GM21619 (cell line): ENCODE results near the gene CCK.

ENCODE experiments used
- ATAC-seq: cut with Tn5 transposase; IDR thresholded peaks from one replicate; pipeline ENCODE4 v1.9.1; 2021; ENCODE audit not compliant: unreplicated experiment

Gene CCK

DNA sequence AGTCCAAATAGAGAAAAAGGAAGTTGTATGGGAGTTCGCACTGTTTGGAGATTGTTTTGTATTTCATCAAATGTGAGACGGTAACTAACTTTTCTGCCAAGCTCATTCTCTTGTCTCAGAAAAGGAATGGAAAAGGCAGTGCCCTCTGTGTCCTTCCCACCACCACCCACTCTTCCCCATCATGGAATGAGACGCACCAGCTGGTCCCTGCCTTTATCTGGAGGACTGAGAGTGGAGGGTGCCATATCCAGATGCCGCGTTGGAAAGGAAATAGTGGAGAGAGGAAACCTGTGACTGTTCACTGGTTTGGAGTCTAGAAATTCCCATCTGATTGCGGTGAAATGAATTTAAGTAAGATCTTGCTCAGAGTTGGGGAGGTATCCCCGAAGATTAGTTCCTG lies 3.7 kb upstream of the CCK start:
- ATAC-seq: no peak

DNA sequence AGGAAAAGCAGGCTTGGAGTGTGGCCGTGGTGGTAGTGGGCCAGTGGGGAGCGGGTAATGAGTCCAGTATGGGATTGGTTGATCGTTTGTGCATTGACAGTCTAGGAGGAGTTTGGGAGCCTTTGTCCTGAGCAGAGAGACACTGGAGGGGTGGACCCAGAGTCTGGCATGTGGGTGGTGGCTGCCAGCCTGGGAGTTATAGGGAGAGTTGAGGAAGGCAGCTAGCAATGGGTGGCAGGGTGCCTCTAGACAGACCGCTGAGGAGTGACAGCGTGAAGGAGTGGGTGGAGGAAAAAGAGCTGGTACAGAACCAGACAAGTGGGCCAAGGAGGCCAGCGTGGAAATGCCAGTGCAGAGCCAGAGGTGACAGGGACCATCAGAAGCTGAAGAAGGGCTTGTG lies 1.9 kb upstream of the CCK start:
- no peak for ATAC-seq

DNA sequence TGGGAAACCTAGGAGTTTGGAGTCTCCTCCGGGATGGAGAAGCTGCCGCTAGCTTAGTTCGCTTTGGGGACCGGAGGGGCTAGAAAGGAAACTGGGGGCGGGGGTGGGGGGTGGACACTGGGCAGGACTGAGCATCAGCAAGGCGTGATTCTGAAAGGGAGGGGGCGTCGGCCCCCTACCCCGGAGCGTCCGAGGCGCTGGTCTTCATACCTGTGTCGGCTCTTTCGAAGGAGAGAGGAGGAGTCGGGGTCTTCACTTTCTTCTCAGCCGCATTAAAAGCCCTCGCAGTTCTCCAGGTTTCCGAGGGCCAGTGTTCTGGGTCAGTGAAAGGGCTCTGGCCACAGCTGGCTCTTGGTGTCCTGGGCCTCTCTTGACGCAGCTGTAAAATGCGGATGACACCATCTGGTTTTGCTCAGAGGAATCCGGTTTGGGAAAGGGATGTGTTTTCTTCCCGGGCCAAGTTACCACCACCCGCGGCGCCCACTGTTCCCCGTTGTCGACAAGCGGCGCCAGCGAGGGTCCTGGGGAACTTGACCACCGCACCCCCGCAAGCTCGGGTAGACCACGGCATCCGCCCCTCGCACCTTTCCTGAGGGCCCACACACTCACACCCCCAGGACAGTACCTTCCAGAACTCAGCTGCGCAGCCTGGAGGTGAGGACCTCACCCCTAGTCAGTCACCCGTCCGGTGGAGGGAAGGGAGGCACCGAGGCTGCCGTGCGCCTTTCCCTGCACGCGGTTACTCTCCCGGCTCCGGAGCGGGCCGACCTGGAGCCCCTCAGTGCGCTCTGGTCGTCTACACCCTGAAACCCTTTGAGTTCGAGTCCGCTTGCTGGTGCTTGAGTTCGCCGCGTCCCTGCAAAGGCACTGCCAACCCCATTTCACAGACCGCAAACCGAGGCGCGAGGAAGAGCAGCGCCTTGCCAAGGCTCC lies 660 bp downstream of the CCK start:
- ATAC-seq: no peak

DNA sequence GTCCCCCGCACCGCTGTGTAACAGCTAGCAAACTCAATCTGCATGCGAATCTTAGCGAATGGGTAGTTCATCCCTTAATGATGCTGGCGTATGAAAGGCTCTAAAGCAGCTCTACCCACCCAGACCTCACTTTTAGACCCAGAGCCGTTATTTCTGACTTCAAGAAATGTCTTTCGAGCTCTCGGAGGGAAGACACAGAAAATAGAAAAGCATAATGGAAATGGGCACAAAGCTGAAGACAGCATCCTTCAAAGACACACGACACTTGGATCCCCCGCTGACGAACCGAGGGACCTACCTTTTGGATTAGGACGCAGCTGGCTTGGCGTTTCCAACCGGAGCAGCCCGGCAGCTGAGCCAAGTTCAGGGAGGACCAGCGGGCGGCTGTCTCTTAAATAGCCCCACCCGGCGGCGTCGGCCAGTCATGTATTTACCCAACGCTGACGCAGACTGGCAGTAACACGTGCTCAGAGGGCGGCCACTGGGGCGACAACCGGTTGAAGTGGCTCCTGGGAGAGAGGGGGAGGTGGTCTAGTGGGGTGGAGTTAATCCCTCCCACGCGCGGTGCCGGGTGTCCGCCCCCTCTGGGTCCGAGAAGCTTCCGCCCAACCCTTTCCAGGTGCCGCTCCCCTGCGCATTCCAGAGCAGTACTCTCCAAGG lies 1.5 kb downstream of the CCK start:
- no peak for ATAC-seq

DNA sequence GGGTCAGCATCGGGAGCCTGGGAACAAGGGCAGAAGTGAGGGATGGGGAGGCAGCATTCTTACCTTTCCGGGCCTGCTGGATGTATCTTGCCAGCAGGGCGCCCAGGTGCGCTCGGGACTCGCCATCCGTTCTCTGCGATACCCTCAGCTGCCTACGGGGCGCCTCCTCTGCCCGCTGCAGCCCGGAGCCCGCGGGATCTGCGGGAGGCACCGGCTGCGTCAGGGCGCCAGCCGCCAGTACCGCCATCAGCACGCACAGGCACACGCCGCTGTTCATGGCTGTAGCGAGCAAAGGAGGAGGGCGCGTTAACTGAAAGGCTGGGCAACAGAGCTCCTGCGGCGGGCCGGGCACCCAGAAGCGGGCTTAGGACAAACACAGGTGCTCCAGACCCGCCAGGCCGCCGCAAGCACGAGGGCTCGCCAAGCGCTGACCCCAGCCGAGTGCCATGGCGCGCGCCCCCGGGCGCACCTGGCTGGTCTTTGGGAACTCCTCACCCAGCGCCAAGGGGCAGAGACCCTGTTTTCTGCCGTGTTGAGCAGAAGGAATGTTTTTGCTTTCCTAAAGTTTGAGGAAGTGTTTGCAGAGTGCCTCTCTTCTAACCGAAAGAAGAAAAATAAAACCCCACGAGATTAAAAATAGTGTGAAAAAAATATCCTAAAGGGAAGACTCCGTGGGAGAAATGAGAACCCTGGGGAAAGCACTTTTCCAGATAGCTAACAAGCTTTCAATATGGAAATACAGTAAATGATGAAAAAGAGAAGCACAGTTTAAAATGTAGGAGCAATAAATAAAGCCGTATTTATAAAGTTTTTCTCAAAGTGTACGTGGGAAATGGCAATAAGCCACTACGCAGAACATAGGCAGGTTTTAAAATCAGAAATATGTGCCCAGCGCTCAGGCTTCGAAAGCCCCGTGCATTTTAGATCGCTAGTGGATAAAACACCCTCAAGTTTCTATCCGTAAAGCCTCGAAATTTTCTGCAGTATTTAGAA lies 2.3 kb downstream of the CCK start:
- no peak for ATAC-seq

DNA sequence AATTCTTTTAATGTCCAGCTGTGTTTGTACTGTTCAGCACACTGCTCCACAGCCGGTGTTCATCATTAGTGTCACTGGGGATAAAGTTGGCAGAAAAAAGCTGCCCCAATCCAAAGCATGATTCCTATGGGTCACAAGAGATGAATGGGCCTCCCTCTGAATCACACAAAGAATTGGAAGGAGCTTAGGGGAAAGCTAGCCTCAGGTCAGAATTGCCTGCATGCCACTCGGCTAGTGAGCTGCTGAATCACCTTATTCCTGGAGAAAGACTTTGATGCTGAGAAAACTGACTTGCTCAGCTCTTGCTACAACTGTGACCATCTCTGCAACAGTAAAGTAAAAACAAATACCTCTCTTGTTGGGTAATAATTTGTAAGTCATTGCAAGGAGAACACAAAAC lies 3.5 kb downstream of the CCK start:
- ATAC-seq: no peak

DNA sequence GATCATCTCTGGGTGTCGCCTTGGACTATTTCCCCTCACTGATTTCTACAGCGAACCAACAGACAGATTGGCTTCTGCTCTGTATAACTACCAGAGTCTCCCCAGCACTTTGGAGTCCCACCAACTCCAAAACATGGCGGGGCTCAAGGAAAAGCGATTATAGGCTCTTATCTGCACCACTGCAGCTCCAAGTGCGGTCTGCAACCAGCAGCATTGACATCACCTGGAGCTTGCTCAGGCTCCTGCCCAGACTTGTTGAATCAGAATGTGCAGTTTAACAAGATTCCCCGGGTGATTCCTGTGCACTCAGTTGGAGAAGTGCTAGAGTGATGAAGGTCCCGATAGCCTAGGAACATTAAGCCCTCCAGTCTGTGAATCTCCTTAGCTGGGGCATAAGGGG lies 9.0 kb downstream of the CCK start:
- ATAC-seq: no peak

DNA sequence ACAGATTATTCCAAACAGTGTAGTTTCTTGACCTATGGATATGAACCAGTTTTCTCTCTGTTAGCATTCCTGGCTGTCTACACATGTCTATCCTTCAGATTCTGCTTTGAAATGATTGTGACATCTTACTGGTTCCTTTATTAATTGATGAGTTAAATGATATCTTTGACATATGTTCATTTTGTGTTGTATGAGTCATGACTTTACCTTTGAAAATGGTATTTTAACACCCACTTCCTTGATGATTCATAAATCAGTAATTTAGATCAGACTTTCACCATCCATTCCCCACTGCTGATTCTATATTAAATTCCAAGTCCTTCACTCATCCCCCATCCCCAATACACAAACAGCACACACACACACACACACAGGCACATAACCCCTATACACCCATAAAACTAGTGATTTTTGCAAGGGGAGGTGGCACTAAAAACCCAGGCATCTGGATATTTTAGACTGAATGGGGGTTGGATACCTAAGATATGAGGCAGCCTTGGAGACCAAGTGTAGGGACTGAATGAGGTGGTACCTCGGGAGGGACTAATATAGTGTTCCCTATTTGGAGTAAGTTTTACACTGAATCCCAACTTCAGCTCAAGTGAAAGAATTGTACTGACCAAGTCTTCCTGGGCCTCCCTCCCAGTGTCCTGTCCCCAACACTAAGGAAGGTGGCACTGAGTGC lies 9.7 kb downstream of the CCK start:
- no peak for ATAC-seq

DNA sequence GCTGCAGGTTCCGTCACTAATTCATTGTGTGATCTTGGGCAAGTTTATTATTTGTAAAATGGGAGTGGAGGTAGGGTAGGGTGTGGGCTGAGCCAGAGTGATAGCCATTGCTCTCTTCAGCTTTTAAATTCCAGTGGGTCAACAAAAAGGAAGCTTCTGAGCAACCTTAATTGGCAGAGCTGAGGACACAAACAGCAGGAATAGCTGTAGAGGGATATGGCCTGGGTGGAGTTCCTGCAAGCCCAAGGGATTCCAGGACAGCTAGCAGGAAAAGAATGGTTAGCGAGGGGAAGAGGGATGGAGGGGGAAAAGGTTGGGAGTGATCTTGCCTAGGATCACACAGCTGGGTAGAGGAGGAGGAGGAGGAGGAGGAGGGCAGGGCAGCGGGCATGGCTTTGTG lies 11.4 kb downstream of the CCK start:
- ATAC-seq: no peak

DNA sequence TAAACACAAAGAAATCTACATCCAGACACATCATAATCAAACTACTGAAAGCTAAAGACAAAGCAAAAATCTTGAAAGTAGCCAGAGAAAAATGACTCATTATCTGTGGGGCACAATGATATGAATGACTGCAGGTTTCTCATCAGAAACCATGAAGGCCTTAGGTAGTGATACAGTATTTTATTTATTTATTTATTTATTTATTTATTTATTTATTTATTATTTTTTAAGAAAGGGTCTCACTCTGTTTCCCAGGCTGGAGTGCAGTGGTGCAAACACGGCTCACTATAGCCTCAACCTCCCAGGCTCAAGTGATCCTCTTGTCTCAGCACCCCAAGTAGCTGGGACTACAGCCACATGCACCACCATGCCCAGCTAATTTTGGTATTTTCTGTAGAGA lies 15.2 kb downstream of the CCK start:
- no peak for ATAC-seq

DNA sequence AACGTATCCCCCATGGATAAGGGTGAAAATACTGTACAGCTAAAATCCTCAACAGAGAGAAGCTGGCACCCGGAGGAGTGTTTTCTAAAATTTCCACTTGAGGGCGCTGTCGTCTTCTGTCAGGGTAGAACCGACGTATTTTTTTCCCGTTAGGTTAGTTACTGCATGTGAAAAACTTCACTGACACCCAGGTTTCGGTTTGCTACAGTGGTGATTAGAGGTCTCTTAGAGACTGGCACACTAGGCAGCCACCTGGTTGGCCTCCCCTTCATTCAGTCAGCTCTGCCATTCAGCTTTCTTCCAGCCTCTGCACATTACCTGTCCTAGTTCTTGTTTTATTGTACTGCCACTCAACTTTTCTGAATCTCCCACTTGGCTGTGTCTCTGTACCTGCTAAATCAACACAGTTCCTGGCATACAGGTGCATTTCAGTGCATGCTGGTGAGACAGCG lies 18.4 kb downstream of the CCK start:
- ATAC-seq: no peak

DNA sequence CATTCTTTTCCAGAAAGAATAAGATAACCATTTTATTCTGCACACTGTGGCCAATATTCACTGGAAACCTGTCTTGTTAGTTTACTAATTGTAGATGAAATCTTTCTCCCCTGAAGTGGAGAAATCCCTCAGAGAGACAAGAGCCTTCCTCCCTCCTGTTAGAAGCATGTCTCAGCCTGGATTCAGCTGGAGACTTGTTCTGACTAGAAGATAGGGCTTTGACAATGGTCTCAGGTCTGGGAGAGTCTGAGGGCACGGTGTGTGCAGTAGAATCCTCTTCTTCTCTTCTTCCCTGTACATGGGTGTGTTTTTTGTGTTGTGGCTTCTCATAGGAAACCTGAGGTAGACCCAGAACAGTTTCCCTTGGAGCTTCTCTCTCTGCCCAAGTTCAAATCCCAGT lies 19.9 kb downstream of the CCK start:
- ATAC-seq: no peak

DNA sequence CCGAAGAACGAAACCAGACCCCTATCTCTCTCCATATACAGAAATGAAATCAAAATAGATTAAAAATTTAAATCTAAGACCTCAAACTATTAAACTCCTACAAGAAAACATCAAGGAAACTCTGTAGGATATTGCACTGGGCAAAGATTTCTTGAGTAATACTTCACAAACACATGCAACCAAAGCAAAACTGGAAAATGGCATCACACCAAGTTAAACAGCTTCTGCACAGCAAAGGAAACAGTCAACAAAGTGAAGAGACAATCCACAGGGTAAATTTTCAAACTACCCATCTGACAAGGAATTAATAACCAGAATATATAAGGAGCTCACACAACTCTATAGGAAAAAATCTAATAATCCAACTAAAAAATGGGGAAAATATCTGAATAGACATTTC lies 29.4 kb downstream of the CCK start:
- ATAC-seq: no peak

DNA sequence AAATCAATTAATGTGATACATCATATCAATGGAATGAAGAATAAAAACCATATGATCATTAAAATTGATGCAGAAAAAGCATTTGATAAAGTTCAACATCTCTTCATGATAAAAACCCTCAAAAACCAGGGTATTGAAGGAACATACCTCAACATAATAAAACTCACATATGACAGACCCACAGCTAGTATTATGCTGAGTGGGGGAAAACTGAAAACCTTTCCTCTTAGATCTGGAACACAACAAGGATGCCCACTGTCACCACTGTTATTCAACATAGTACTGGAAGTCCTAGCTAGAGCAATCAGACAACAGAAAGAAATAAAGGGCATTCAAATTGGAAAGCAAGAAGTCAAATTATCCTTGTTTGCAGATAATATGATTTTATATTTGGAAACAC lies 30.5 kb downstream of the CCK start:
- ATAC-seq: no peak

DNA sequence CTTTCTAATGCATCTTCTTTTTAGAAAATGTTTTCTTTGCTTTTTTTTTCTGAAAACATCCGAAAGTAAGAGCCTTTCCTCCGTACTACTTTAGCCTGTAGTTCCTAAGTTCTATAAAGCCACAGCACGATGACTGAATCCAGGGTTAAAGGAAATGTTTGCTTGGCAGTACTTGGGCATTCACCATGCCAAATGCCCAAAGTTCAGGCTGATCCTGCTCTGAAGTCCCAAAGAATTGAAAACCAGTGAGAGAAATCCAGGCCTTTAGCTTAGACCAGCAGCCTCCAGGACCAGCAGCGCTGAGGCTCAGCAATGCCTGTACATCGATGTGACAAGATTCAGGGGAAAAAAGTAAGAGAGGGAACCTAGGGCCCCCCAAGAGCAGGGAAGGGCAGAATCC lies 35.1 kb downstream of the CCK start:
- no peak for ATAC-seq

DNA sequence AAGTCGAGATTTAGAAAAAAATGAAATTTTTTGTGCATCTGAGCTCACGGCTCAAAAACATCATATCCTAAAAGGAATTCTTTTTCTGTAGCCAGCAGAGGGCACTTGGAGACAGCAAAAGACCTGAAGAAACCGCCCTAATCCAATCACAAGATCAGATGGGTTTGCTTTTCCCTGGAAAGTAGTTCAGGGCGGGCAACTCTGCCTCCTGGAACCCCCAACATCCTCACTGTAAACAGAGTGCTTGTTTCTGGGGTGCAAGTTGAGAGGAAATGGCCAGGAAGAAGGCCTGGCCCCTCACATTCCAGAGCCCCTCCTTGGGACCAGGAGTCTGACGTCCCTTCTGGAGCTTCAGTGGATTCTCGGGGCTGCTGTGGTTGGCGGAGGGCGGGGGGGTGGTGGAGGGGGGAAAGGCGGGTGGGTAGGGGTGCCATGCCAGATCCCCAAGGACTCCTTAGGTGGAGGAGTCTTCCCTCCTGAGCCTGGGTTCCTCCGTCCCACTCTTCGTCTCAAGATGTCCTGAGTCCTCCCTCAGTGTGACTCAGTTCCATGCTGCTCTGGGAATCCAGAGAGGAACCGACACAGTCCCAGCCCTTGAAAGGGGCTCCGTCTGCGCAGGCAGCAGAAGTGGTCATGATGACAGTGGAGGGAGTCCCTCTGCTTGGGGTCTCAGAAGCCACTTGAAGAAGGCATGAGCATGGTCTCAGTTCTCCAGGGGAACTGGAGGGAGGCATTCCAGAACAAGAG lies 35.9 kb downstream of the CCK start:
- no peak for ATAC-seq

DNA sequence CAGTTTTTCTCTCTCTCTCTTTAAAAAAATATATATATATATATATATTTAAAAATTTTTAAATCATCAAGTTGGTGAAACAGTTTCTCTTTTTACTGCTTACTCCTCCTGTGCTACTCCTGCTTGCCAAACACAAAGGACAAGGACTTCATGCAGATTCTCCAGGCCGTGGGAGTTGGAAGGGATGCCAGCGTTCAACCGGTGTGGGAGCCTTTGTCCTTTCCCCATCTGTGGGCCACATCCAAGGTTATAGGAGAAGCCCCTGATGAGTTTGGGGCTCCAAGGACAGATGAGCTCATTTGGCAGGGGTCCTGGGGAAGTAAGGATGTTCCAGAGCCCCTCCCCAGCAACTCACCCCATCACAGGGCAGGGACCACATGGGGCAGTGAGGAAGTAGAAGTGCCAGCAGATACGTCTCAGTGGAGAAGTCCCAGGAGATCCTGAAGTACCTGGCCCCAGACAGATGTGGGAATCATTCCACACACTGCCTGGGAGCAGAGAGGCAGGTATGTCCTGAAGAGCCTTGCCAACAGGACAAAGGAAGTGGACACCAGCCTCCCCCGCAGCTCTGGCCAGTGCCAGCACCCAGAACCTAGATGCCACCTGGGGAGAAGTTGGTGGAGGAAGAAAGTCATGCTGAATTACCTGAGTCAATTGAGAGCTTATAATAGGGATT lies 36.6 kb downstream of the CCK start:
- ATAC-seq: no peak

DNA sequence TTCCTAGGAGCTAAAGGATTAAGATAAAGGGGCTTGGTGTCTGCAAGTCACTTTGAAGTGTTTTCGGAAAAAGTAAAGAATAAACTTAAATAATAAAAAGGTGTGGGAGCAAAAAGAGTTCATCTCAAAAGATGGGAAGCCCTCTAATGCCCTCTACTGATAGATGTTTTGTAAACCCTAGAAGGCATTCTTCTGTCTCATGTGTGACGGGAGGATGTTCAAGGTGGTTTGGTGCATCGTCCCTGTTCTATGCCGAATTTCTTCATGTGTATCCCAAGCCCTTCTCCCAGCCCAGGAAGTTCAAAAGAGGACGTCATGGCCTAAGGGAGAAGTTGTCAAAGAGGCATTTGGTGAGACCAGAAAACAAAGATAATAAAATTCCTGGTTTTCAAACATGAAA lies 37.2 kb downstream of the CCK start:
- no peak for ATAC-seq
